IPS DF 6.9 (cell line): ENCODE results near the gene UNC13A.
A peak's percentile ranks its signal among the peaks of the same experiment; 100 is the strongest.

Experiments
- DNase-seq: peaks from one replicate; pipeline ENCODE4 v3.0.0-alpha.2; 2013; ENCODE audit warnings: low read depth, low spot score
- H3K27ac ChIP-seq: one replicate; pipeline ENCODE4 v1.5.1; 2013; ENCODE audit warnings: low read length, control low read depth
- H3K27me3 ChIP-seq: 2 replicates; pipeline ENCODE4 v1.6.1; 2013; ENCODE audit warnings: mild to moderate bottlenecking, low read length; ENCODE audit not compliant: control insufficient read depth, insufficient read depth
- H3K36me3 ChIP-seq: 2 replicates; pipeline ENCODE4 v1.6.1; 2013; ENCODE audit warnings: low read length; ENCODE audit not compliant: control insufficient read depth, insufficient read depth
- H3K4me1 ChIP-seq: 2 replicates; pipeline ENCODE4 v1.6.1; 2013; ENCODE audit warnings: low read length; ENCODE audit not compliant: control insufficient read depth, insufficient read depth
- H3K4me3 ChIP-seq: 2 replicates; pipeline ENCODE4 v1.5.1; 2013; ENCODE audit warnings: mild to moderate bottlenecking, low read length
- H3K9me3 ChIP-seq: 2 replicates; pipeline ENCODE4 v1.6.1; 2013; ENCODE audit warnings: low read length, inconsistent platforms; ENCODE audit not compliant: control insufficient read depth, insufficient read depth
- WGBS: extraction: QIAGEN DNeasy Blood & Tissue Kit; methylation state at CpG from one replicate; pipeline ENCODE4 v1.1.7; 2013; ENCODE audit warnings: mixed read lengths, missing lambda C conversion rate; ENCODE audit not compliant: insufficient read length, insufficient coverage; 5-methylcytosine and 5-hydroxymethylcytosine counted together

UNC13A gene

GRCh38 chr19:17687857-17688784, at the start of gene UNC13A:
UNC13A (minus strand) TSS chr19:17688354; CDS start chr19:17688199, 155 bp downstream.
- no peaks in the 10 kb centered on the region for H3K9me3 ChIP-seq
- H3K4me1 ChIP-seq, result peaks cover 6% of the 10 kb centered on the region
- no peaks in the 10 kb centered on the region for H3K27me3 ChIP-seq
- H3K4me3 ChIP-seq, result peak within 1 kb of the TSS; percentile 93
- DNase-seq, result no peak
- WGBS, result no CpG with 5 or more reads among the region's 77 CpGs
- no peaks in the 10 kb centered on the region for H3K36me3 ChIP-seq
- peak within 1 kb of the TSS; percentile 90 for H3K27ac ChIP-seq

- H3K27me3 ChIP-seq, result no peaks in the 10 kb centered on the region
- H3K9me3 ChIP-seq, result no peaks in the 10 kb centered on the region; the same call in 1 of the 2 replicates
- DNase-seq, result no peak
- H3K36me3 ChIP-seq, result peaks cover 18% of the 10 kb centered on the region
- no peak overlapping the region for H3K27ac ChIP-seq
- no CpG with 5 or more reads among the region's 7 CpGs for WGBS
- peaks cover 4% of the 10 kb centered on the region; the same call in 1 of the 2 replicates for H3K4me1 ChIP-seq
- no peak overlapping the region for H3K4me3 ChIP-seq
Measured at GRCh38 chr19:17737690-17738153, 49.6 kb upstream of the UNC13A start.

- H3K36me3 ChIP-seq, result peaks cover 18% of the 10 kb centered on the region
- DNase-seq, result no peak
- WGBS, result no CpG with 5 or more reads among the region's 5 CpGs
Measured at GRCh38 chr19:17735410-17735809, 47.3 kb upstream of the UNC13A start.

GRCh38 chr19:17734146-17734545, 46.0 kb upstream of the UNC13A start:
- H3K4me1 ChIP-seq, result peaks cover 3% of the 10 kb centered on the region; the same call in 1 of the 2 replicates

More at GRCh38 chr19:17735410-17735809, 47.3 kb upstream of the UNC13A start:
- no peaks in the 10 kb centered on the region for H3K27me3 ChIP-seq
- H3K4me1 ChIP-seq, result peaks cover 4% of the 10 kb centered on the region; the same call in 1 of the 2 replicates
- no peak overlapping the region for H3K4me3 ChIP-seq
- H3K9me3 ChIP-seq, result no peaks in the 10 kb centered on the region
- no peak overlapping the region for H3K27ac ChIP-seq

GRCh38 chr19:17733127-17733526, 45.0 kb upstream of the UNC13A start:
- no peak for DNase-seq
- Histone ChIP-seq H3K4me1 (peaks cover 3% of the 10 kb centered on the region; the same call in 1 of the 2 replicates), H3K4me3 (no peak overlapping the region), H3K27me3 (no peaks in the 10 kb centered on the region), H3K27ac (no peak overlapping the region), H3K36me3 (peaks cover 22% of the 10 kb centered on the region), H3K9me3 (no peaks in the 10 kb centered on the region)
- WGBS, result no CpG with 5 or more reads among the region's 22 CpGs

More at GRCh38 chr19:17734146-17734545, 46.0 kb upstream of the UNC13A start:
- Histone ChIP-seq H3K4me3 (no peak overlapping the region), H3K27ac (no peak overlapping the region), H3K36me3 (peaks cover 18% of the 10 kb centered on the region), H3K27me3 (no peaks in the 10 kb centered on the region), H3K9me3 (no peaks in the 10 kb centered on the region)
- no CpG with 5 or more reads among the region's 16 CpGs for WGBS
- DNase-seq, result no peak

GRCh38 chr19:17727843-17728242, 39.7 kb upstream of the UNC13A start:
- H3K36me3 ChIP-seq, result peaks cover 41% of the 10 kb centered on the region
- no CpG with 5 or more reads among the region's 19 CpGs for WGBS
- no peaks in the 10 kb centered on the region for H3K27me3 ChIP-seq
- H3K27ac ChIP-seq, result no peak overlapping the region
- H3K4me1 ChIP-seq, result no peaks in the 10 kb centered on the region
- DNase-seq, result no peak
- no peaks in the 10 kb centered on the region for H3K9me3 ChIP-seq
- H3K4me3 ChIP-seq, result no peak overlapping the region

GRCh38 chr19:17726964-17727773, 39.0 kb upstream of the UNC13A start:
- Histone ChIP-seq H3K4me3 (no peak overlapping the region), H3K27me3 (no peaks in the 10 kb centered on the region), H3K27ac (no peak overlapping the region), H3K36me3 (peaks cover 42% of the 10 kb centered on the region), H3K4me1 (no peaks in the 10 kb centered on the region), H3K9me3 (no peaks in the 10 kb centered on the region)
- DNase-seq, result no peak
- WGBS, result no CpG with 5 or more reads among the region's 62 CpGs

GRCh38 chr19:17726136-17726741, 38.1 kb upstream of the UNC13A start:
- no CpG with 5 or more reads among the region's 59 CpGs for WGBS
- peaks cover 48% of the 10 kb centered on the region for H3K36me3 ChIP-seq

GRCh38 chr19:17725422-17726078, 37.4 kb upstream of the UNC13A start:
- no peak for DNase-seq
- no peak overlapping the region for H3K27ac ChIP-seq
- peaks cover under 1% of the 10 kb centered on the region; the same call in 1 of the 2 replicates for H3K4me1 ChIP-seq
- H3K9me3 ChIP-seq, result no peaks in the 10 kb centered on the region
- WGBS, result no CpG with 5 or more reads among the region's 21 CpGs
- H3K27me3 ChIP-seq, result no peaks in the 10 kb centered on the region
- H3K4me3 ChIP-seq, result no peak overlapping the region
- H3K36me3 ChIP-seq, result peaks cover 48% of the 10 kb centered on the region

More at GRCh38 chr19:17726136-17726741, 38.1 kb upstream of the UNC13A start:
- H3K27ac ChIP-seq, result no peak overlapping the region
- no peaks in the 10 kb centered on the region for H3K4me1 ChIP-seq
- no peaks in the 10 kb centered on the region for H3K9me3 ChIP-seq
- no peak for DNase-seq
- H3K27me3 ChIP-seq, result no peaks in the 10 kb centered on the region
- H3K4me3 ChIP-seq, result no peak overlapping the region
